HG03521 (cell line): Measurements from ENCODE around the gene SVEP1.

ENCODE experiments used
- ATAC-seq: cut with Tn5 transposase; IDR thresholded peaks from one replicate; pipeline ENCODE4 v1.9.1; 2021; ENCODE audit warnings: mild to moderate bottlenecking, moderate library complexity; ENCODE audit not compliant: unreplicated experiment

SVEP1 gene

GRCh38 chr9:110328763-110329162 lies 250.8 kb downstream of the SVEP1 start:
- no peak for ATAC-seq

GRCh38 chr9:110327716-110328115 lies 251.8 kb downstream of the SVEP1 start:
- no peak for ATAC-seq

- no peak for ATAC-seq
These were observed 255.7 kb downstream of the SVEP1 start for GRCh38 chr9:110323818-110324217.

- no peak for ATAC-seq
These were observed 258.7 kb downstream of the SVEP1 start for GRCh38 chr9:110320651-110321445.

- ATAC-seq: no peak
These were observed 259.6 kb downstream of the SVEP1 start for GRCh38 chr9:110319781-110320492.

GRCh38 chr9:110317911-110318310 lies 261.6 kb downstream of the SVEP1 start:
- no peak for ATAC-seq

- peak; percentile 96 for ATAC-seq
These were observed 263.1 kb downstream of the SVEP1 start for GRCh38 chr9:110316261-110317075.
